HCT116 (cell line): ENCODE results near the gene UNC93B1. TPM values are rescaled to one million over a fixed set of nuclear protein-coding genes. Genes with fewer than 3 reads are reported as not detected.

Experiments
- ATAC-seq: fragments of 200-7000 bp; cut with Tn5 transposase; 2 replicates; pipeline ENCODE4 v1.9.1; 2020; ENCODE audit warnings: mild to moderate bottlenecking, moderate library complexity
- BruUV-seq: library from RNA; stranded (reverse); fragments of 400-500 nt; replicated peaks from 2 replicates; lab custom pipeline; 2021; lab: Mats Ljungman, UMichigan
- CTCF ChIA-PET: fragments of 300-600 bp; sonication (Branson Sonifier 250); formaldehyde crosslinking; loops from one replicate; lab custom pipeline; 2021; ENCODE audit warnings: antibody characterized with exemption; lab: Charles Lee
- POLR2A ChIA-PET: fragments of 300-600, 350-600 bp; sonication (Branson Sonifier 250); formaldehyde crosslinking; loops from one replicate; lab custom pipeline; 2021; ENCODE audit warnings: antibody characterized with exemption; lab: Charles Lee
- RAD21 ChIA-PET, 2 experiments: fragments of 300-600 bp; sonication (Branson Sonifier 250); formaldehyde crosslinking; loops; one replicate each; lab custom pipeline; 2023; ENCODE audit warnings: low total read pairs in 2 of 2; ENCODE audit not compliant: uncharacterized antibody in 2 of 2, unreplicated experiment in 2 of 2, low non-redundant PET in 1 of 2; lab: Charles Lee
- DNase-seq: peaks from one replicate; pipeline ENCODE4 v3.0.0-alpha.2; 2010; ENCODE audit warnings: low read depth, low spot score
- H2AFZ ChIP-seq: fragments of 200-600 bp; shearing (Covaris generic), sonication (generic); 2 replicates; pipeline ENCODE4 v1.6.1; 2017; ENCODE audit warnings: low read depth, mixed run types, mixed read lengths, antibody characterized with exemption, low read length; ENCODE audit not compliant: poor library complexity, severe bottlenecking
- H3K27ac ChIP-seq: 2 replicates; pipeline ENCODE4 v1.5.1; 2012; ENCODE audit warnings: low read depth, low read length
- H3K27me3 ChIP-seq: fragments of 200-600 bp; sonication (generic); 2 replicates; pipeline ENCODE4 v1.6.1; 2016; ENCODE audit warnings: mixed run types, low read length, mixed read lengths; ENCODE audit not compliant: insufficient read depth
- H3K36me3 ChIP-seq, 2 experiments: fragments of 200-500 bp in 1 of 2; fragments of 200-600 bp in 1 of 2; sonication (Bioruptor generic) in 1 of 2; sonication (generic) in 1 of 2; 2 replicates each; pipeline versions ENCODE4 v1.5.1 to v1.6.1; 2014 to 2016; ENCODE audit warnings: low read length in 2 of 2, inconsistent platforms in 1 of 2, mixed read lengths in 1 of 2, mixed run types in 1 of 2; ENCODE audit not compliant: insufficient read depth in 2 of 2, control insufficient read depth in 1 of 2
- H3K4me1 ChIP-seq, 2 experiments: fragments of 200-600 bp in 1 of 2; sonication (generic) in 1 of 2; 2 replicates each; pipeline versions ENCODE4 v1.5.1 to v1.6.1; 2012 to 2017; ENCODE audit warnings: low read length in 2 of 2, inconsistent platforms in 1 of 2, mild to moderate bottlenecking in 1 of 2, mixed read lengths in 1 of 2, mixed run types in 1 of 2, moderate library complexity in 1 of 2; ENCODE audit not compliant: insufficient read depth in 2 of 2, control insufficient read depth in 1 of 2
- H3K4me2 ChIP-seq: fragments of 200-600 bp; sonication (generic); 2 replicates; pipeline ENCODE4 v1.6.1; 2017; ENCODE audit warnings: mixed run types, low read length, mixed read lengths
- H3K4me3 ChIP-seq, 2 experiments: fragments of 200-600 bp in 1 of 2; sonication (generic) in 1 of 2; replicated peaks in 1 of 2; 2 replicates each; pipeline ENCODE4 v1.5.1; 2011 to 2016; ENCODE audit warnings: low read length in 2 of 2, control low read depth in 1 of 2, low read depth in 1 of 2, mild to moderate bottlenecking in 1 of 2, mixed read lengths in 1 of 2, mixed run types in 1 of 2
- H3K79me2 ChIP-seq: fragments of 200-600 bp; sonication (generic); 2 replicates; pipeline ENCODE4 v1.6.1; 2017; ENCODE audit warnings: mild to moderate bottlenecking, mixed run types, low read length, moderate library complexity, mixed read lengths; ENCODE audit not compliant: insufficient read depth
- H3K9ac ChIP-seq: fragments of 200-600 bp; sonication (generic); 2 replicates; pipeline ENCODE4 v1.6.1; 2016; ENCODE audit warnings: low read length, mixed read lengths
- H3K9me2 ChIP-seq: fragments of 200-600 bp; sonication (generic), shearing (Covaris generic); 2 replicates; pipeline ENCODE4 v1.6.1; 2017; ENCODE audit warnings: mixed run types, mild to moderate bottlenecking, moderate library complexity; ENCODE audit not compliant: insufficient read depth
- H3K9me3 ChIP-seq, 2 experiments: fragments of 200-500 bp in 1 of 2; fragments of 200-600 bp in 1 of 2; sonication (Bioruptor generic) in 1 of 2; sonication (generic) in 1 of 2; 2 replicates each; pipeline ENCODE4 v1.6.1; 2014 to 2017; ENCODE audit warnings: low read length in 2 of 2, mixed read lengths in 2 of 2, inconsistent platforms in 1 of 2, low read depth in 1 of 2, mild to moderate bottlenecking in 1 of 2, mixed run types in 1 of 2, moderate library complexity in 1 of 2; ENCODE audit not compliant: control insufficient read depth in 1 of 2, insufficient read depth in 1 of 2
- H4K20me1 ChIP-seq: fragments of 200-600 bp; sonication (generic), shearing (Covaris generic); 2 replicates; pipeline ENCODE4 v1.6.1; 2017; ENCODE audit warnings: mixed run types, mild to moderate bottlenecking, moderate library complexity; ENCODE audit not compliant: insufficient read depth
- ELF1 ChIP-seq: IDR thresholded peaks from 2 replicates; pipeline ENCODE4 v1.6.1; 2012; ENCODE audit warnings: low read depth, borderline replicate concordance
- POLR2AphosphoS5 ChIP-seq: IDR thresholded peaks from 2 replicates; pipeline ENCODE4 v1.6.1; 2011; ENCODE audit warnings: mild to moderate bottlenecking, low read depth, low read length, moderate library complexity
- SP1 ChIP-seq: IDR thresholded peaks from 2 replicates; pipeline ENCODE4 v1.6.1; 2012; ENCODE audit warnings: low read depth
- TCF7L2 ChIP-seq: IDR thresholded peaks from 2 replicates; pipeline ENCODE4 v1.7.0; 2011; ENCODE audit warnings: borderline replicate concordance, inconsistent platforms; ENCODE audit not compliant: insufficient read depth, insufficient read length; ENCODE audit errors: extremely low read depth
- intact Hi-C: fragments of 100-400 bp; cut with micrococcal nuclease; formaldehyde crosslinking; loops from 2 replicates; pipeline ENCODE4 v1.10.0; 2022
- total RNA-seq: library from RNA; stranded (reverse); gene quantifications from one replicate; pipeline ENCODE4 v1.2.1, GENCODE V29; 2021; ENCODE audit not compliant: unreplicated experiment
- TF ChIP-seq, protein P1 (sequence below): IDR thresholded peaks from 2 replicates; pipeline ENCODE4 v1.6.1; 2012
- TF ChIP-seq, protein P2 (sequence below): IDR thresholded peaks from 2 replicates; pipeline ENCODE4 v1.6.1; 2012
- TF ChIP-seq, protein P3 (sequence below), 3 experiments: fragments of 200-600 bp in 1 of 3; sonication (generic) in 1 of 3; IDR thresholded peaks in 2 of 3; conservative IDR thresholded peaks in 1 of 3; 2 replicates each; pipeline ENCODE4 v1.5.1; 2012 to 2017; ENCODE audit warnings: low read depth in 2 of 3, low read length in 2 of 3, antibody characterized with exemption in 1 of 3, borderline replicate concordance in 1 of 3, control low read depth in 1 of 3, mild to moderate bottlenecking in 1 of 3, mixed read lengths in 1 of 3, mixed run types in 1 of 3, moderate library complexity in 1 of 3; ENCODE audit not compliant: insufficient read depth in 1 of 3

Gene UNC93B1
- total RNA-seq, 1 experiment from 2014 or later, result 72.9 TPM

- TF ChIP-seq, protein P1, sequence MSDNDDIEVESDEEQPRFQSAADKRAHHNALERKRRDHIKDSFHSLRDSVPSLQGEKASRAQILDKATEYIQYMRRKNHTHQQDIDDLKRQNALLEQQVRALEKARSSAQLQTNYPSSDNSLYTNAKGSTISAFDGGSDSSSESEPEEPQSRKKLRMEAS, result no peak
- TF ChIP-seq ELF1, result no peak
- no peak for TF ChIP-seq POLR2AphosphoS5
Measured at GRCh38 chr11:68035266-68035876, 31.5 kb upstream of the UNC93B1 start (continued).

DNA sequence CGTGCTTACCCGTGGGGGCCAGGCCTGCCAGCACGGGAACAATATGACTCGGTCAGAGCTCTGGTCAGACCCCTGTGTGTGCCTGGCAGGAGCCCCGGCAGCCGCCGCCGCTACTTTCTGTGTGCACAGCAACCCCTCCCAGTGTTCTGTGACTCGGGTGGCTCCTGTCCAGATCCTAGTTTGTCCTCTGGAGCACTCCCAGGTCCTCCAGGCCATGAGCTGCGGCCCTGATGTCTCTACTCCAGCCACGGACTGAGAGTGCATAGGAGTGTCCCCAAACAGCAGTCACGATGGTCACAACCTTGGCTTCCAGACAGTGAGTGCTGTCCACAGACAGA is 29.8 kb upstream of the UNC93B1 start:
- H3K27ac ChIP-seq, result no peak overlapping the region
- no peaks in the 10 kb centered on the region for H4K20me1 ChIP-seq
- ChIA-PET POLR2A (no interaction called here), RAD21 (no interaction called here), CTCF (no interaction called here)
- BruUV-seq, result no TSS peak
- H3K27me3 ChIP-seq, result no peaks in the 10 kb centered on the region
- H3K9me3 ChIP-seq, result peaks cover 0 to 5% of the 10 kb centered on the region in 2 experiments; a peak in 1 of 4 replicates
- peaks cover 27 to 36% of the 10 kb centered on the region in 2 experiments for H3K4me1 ChIP-seq
- no peak overlapping the region for H3K4me3 ChIP-seq
- H3K79me2 ChIP-seq, result peaks cover 33% of the 10 kb centered on the region
- no peak overlapping the region for H3K9ac ChIP-seq
- intact Hi-C loops, result loop anchor here (10.0 kb wide), 1 partner anchor 91 kb away; the partner anchor contains the start of gene CHKA
- DNase-seq (no peak), ATAC-seq (no peak)
- H3K36me3 ChIP-seq, result peaks cover 4 to 20% of the 10 kb centered on the region in 2 experiments; a peak in 2 of 4 replicates
- H3K9me2 ChIP-seq, result no peaks in the 10 kb centered on the region
- H3K4me2 ChIP-seq, result no peak overlapping the region
- TF ChIP-seq, protein P2, sequence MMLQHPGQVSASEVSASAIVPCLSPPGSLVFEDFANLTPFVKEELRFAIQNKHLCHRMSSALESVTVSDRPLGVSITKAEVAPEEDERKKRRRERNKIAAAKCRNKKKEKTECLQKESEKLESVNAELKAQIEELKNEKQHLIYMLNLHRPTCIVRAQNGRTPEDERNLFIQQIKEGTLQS, result no peak
- no peak for TF ChIP-seq SP1
- TF ChIP-seq, protein P3, sequence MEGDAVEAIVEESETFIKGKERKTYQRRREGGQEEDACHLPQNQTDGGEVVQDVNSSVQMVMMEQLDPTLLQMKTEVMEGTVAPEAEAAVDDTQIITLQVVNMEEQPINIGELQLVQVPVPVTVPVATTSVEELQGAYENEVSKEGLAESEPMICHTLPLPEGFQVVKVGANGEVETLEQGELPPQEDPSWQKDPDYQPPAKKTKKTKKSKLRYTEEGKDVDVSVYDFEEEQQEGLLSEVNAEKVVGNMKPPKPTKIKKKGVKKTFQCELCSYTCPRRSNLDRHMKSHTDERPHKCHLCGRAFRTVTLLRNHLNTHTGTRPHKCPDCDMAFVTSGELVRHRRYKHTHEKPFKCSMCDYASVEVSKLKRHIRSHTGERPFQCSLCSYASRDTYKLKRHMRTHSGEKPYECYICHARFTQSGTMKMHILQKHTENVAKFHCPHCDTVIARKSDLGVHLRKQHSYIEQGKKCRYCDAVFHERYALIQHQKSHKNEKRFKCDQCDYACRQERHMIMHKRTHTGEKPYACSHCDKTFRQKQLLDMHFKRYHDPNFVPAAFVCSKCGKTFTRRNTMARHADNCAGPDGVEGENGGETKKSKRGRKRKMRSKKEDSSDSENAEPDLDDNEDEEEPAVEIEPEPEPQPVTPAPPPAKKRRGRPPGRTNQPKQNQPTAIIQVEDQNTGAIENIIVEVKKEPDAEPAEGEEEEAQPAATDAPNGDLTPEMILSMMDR (IDR thresholded peaks at IDR 0.05 in 2 of 3, conservative IDR thresholded peaks at IDR 0.05 in 1 of 3; ENCODE audit: borderline replicate concordance in 1 of 3, insufficient read depth in 1 of 3, low read depth in 2 of 3, low read length in 2 of 3), result no peak
- no peak for TF ChIP-seq POLR2AphosphoS5
- TF ChIP-seq TCF7L2, result no peak
- H2AFZ ChIP-seq, result no peak overlapping the region
